B cell (primary cell): ENCODE data around the gene CAGE1. TPM values are rescaled to one million over a fixed set of nuclear protein-coding genes. Genes with fewer than 3 reads are reported as not detected.

Source experiments
- ATAC-seq: fragments of 200-7000 bp; cut with Tn5 transposase; one replicate; pipeline ENCODE4 v1.10.0; 2021; ENCODE audit warnings: low read depth, mild to moderate bottlenecking, moderate number of reproducible peaks, moderate library complexity
- CTCF ChIA-PET: fragments of 350-600 bp; sonication (Branson Sonifier 250); formaldehyde crosslinking; loops from one replicate; lab custom pipeline; 2021; ENCODE audit warnings: antibody characterized with exemption, inconsistent platforms; lab: Charles Lee
- POLR2A ChIA-PET: fragments of 350-600 bp; sonication (Branson Sonifier 250); formaldehyde crosslinking; loops from one replicate; lab custom pipeline; 2021; ENCODE audit warnings: antibody characterized with exemption; lab: Charles Lee
- DNase-seq: peaks from one replicate; pipeline ENCODE4 v3.0.0; 2013
- H2AFZ ChIP-seq: 2 replicates; pipeline ENCODE4 v1.6.1; 2012; ENCODE audit warnings: mild to moderate bottlenecking, low read depth, low read length; ENCODE audit not compliant: insufficient read depth, poor library complexity, severe bottlenecking
- H3K27ac ChIP-seq, 2 donors: 1 replicate in 1 of 2; 2 replicates in 1 of 2; pipeline ENCODE4 v1.5.1; 2012 to 2013; ENCODE audit warnings: low read length in 2 of 2, mild to moderate bottlenecking in 2 of 2, moderate library complexity in 1 of 2
- H3K27me3 ChIP-seq, 4 experiments: fragments of 200-600 bp in 1 of 4; sonication (generic) in 1 of 4; replicated peaks in 1 of 4; 1 replicate in 2 of 4; 2 replicates in 2 of 4; pipeline versions ENCODE4 v1.6.1 to v1.7.0; 2013 to 2016; ENCODE audit warnings: low read length in 3 of 4, mild to moderate bottlenecking in 2 of 4, mixed read lengths in 1 of 4, moderate library complexity in 1 of 4; ENCODE audit not compliant: insufficient read depth in 4 of 4, control insufficient read depth in 3 of 4; ENCODE audit errors: control extremely low read depth in 1 of 4
- H3K36me3 ChIP-seq, 2 experiments: replicated peaks in 1 of 2; 1 replicate in 1 of 2; 2 replicates in 1 of 2; pipeline versions ENCODE4 v1.6.1 to v1.7.1; 2013; ENCODE audit warnings: low read length in 1 of 2; ENCODE audit not compliant: insufficient read depth in 2 of 2, control insufficient read depth in 1 of 2; ENCODE audit errors: control extremely low read depth in 1 of 2, extremely low read depth in 1 of 2
- H3K4me1 ChIP-seq, 2 donors: fragments of 200-600 bp in 1 of 2; sonication (generic) in 1 of 2; 1 replicate in 1 of 2; 2 replicates in 1 of 2; pipeline versions ENCODE4 v1.5.1 to v1.6.1; 2013 to 2017; ENCODE audit warnings: low read length in 2 of 2; ENCODE audit not compliant: control insufficient read depth in 2 of 2, insufficient read depth in 2 of 2
- H3K4me2 ChIP-seq: replicated peaks from 2 replicates; pipeline ENCODE3; 2012; ENCODE audit warnings: mild to moderate bottlenecking, low read depth, low read length; ENCODE audit not compliant: poor library complexity, severe bottlenecking
- H3K4me3 ChIP-seq, 5 experiments: fragments of 200-600 bp in 1 of 5; sonication (generic) in 1 of 5; 1 replicate in 3 of 5; 2 replicates in 2 of 5; pipeline versions ENCODE4 v1.5.1 to v1.7.0; 2011 to 2016; ENCODE audit warnings: low read length in 4 of 5, mild to moderate bottlenecking in 4 of 5, low read depth in 2 of 5, control low read depth in 1 of 5, moderate library complexity in 1 of 5; ENCODE audit not compliant: insufficient read depth in 1 of 5; ENCODE audit errors: control extremely low read depth in 1 of 5, extremely low read depth in 1 of 5
- H3K79me2 ChIP-seq: fragments of 200-600 bp; sonication (generic); one replicate; pipeline ENCODE4 v1.6.0; 2016; ENCODE audit warnings: low read length; ENCODE audit not compliant: control insufficient read depth, insufficient read depth
- H3K9ac ChIP-seq: fragments of 200-600 bp; sonication (generic); 2 replicates; pipeline ENCODE4 v1.6.1; 2017; ENCODE audit warnings: mild to moderate bottlenecking, low read length, moderate library complexity
- H3K9me3 ChIP-seq, 3 donors: one replicate each; pipeline versions ENCODE4 v1.6.1 to v1.7.1; 2013; ENCODE audit warnings: low read length in 2 of 3; ENCODE audit not compliant: control insufficient read depth in 2 of 3, insufficient read depth in 1 of 3; ENCODE audit errors: control extremely low read depth in 1 of 3
- H4K20me1 ChIP-seq: 2 replicates; pipeline ENCODE4 v1.6.0; 2012; ENCODE audit warnings: mild to moderate bottlenecking, low read length; ENCODE audit not compliant: insufficient read depth, control insufficient read depth, poor library complexity, severe bottlenecking
- H3K27ac Mint-ChIP-seq: one replicate; pipeline ENCODE4 v1.8.0; 2021; ENCODE audit warnings: mixed read lengths
- H3K27me3 Mint-ChIP-seq: one replicate; pipeline ENCODE4 v1.8.0; 2021; ENCODE audit warnings: mixed read lengths
- H3K4me1 Mint-ChIP-seq: one replicate; pipeline ENCODE4 v1.8.0; 2021; ENCODE audit warnings: mixed read lengths
- H3K4me3 Mint-ChIP-seq: one replicate; pipeline ENCODE4 v1.8.0; 2021; ENCODE audit warnings: mixed read lengths
- H3K9me3 Mint-ChIP-seq: one replicate; pipeline ENCODE4 v1.8.0; 2022; ENCODE audit warnings: mixed read lengths; ENCODE audit not compliant: insufficient read depth
- CTCF ChIP-seq: fragments of 200-600 bp; IDR thresholded peaks from one replicate; pipeline ENCODE4 v1.8.0; 2022; ENCODE audit warnings: antibody characterized with exemption, mild to moderate bottlenecking
- EZH2 ChIP-seq: IDR thresholded peaks from 2 replicates; pipeline ENCODE4 v1.6.1; 2012; ENCODE audit warnings: borderline replicate concordance, low read depth, mild to moderate bottlenecking, moderate library complexity, low read length; ENCODE audit not compliant: insufficient read depth, poor library complexity, severe bottlenecking
- WGBS: methylation state at CpG from one replicate; pipeline ENCODE4 v1.1.5; 2013; ENCODE audit warnings: missing lambda C conversion rate; ENCODE audit not compliant: insufficient coverage; 5-methylcytosine and 5-hydroxymethylcytosine counted together
- intact Hi-C: fragments of 100-400 bp; cut with micrococcal nuclease; formaldehyde crosslinking; loops from one replicate; pipeline ENCODE4 v1.10.0; 2022
- polyA plus RNA-seq: library from polyadenylated mRNA; depleted of rRNA; stranded (reverse); fragments of >200 nt; gene quantifications from 2 replicates; pipeline ENCODE4 v1.2.3, GENCODE V29; 2012
- total RNA-seq, 2 donors: library from RNA; stranded (reverse); fragments of 120-200 nt in 1 of 2; gene quantifications; 1 replicate in 1 of 2; 2 replicates in 1 of 2; pipeline versions ENCODE4 v1.2.3 to v1.2.4, GENCODE V29; 2013 to 2022

The CAGE1 gene
- total and polyA plus RNA-seq, 2 donors (not counting 1 experiment from before 2014, with no cell fraction given) = 0.13 to 0.34 TPM

DNA sequence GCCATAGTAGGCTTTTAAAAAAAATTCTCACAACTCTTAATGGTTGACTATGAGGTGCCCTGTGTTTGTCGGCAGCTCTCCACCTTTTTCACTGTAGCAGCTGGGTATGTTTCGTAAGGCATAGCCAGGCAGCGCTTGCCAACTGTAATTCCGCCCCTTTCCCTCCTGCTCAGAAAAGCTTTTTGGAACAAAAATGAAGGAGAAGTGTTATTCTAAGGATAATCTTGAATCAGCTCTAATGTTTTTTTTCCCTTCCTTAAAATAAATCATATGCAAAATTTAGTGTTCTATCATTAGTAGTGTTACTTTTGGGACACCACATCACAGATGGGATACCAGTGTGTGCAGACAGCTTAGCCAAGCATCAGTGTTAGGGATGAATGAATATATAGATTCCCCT, 21.3 kb upstream of the CAGE1 start:
- ATAC-seq = no peak
- no peak overlapping the region for H3K27ac ChIP-seq
- DNase-seq = no peak
- no peaks in the 10 kb centered on the region for H4K20me1 ChIP-seq
- no peak overlapping the region for H3K9ac ChIP-seq
- no peaks in the 10 kb centered on the region for H3K9me3 Mint-ChIP-seq
- CTCF ChIA-PET = interaction anchor here (1.7 kb wide), 1 partner anchor 205 kb away, joined by 3 read pairs; no protein-coding TSS in a partner anchor
- intact Hi-C loops = no loop called here
- H3K4me3 ChIP-seq = no peak overlapping the region
- no peaks in the 10 kb centered on the region for H3K79me2 ChIP-seq
- POLR2A ChIA-PET = no interaction called here
- H3K27me3 ChIP-seq = no peaks in the 10 kb centered on the region
- no peak for TF ChIP-seq CTCF
- TF ChIP-seq EZH2 = no peak
- H3K36me3 ChIP-seq = peaks cover 25 to 76% of the 10 kb centered on the region in 2 experiments
- no peaks in the 10 kb centered on the region for H3K9me3 ChIP-seq
- no peak overlapping the region for H3K4me2 ChIP-seq
- no peaks in the 10 kb centered on the region for H3K27me3 Mint-ChIP-seq
- H3K4me1 ChIP-seq = no peaks in the 10 kb centered on the region
- no peak overlapping the region for H3K27ac Mint-ChIP-seq
- no peak overlapping the region for H2AFZ ChIP-seq
- no peak overlapping the region for H3K4me3 Mint-ChIP-seq
- WGBS = no CpG with 5 or more reads among the region's 4 CpGs
- H3K4me1 Mint-ChIP-seq = no peaks in the 10 kb centered on the region

GRCh38 chr6:7409740-7410139, 20.2 kb upstream of the CAGE1 start:
- H3K4me3 ChIP-seq = no peak overlapping the region
- no peak overlapping the region for H3K27ac Mint-ChIP-seq
- no peak overlapping the region for H3K27ac ChIP-seq
- H3K79me2 ChIP-seq = no peaks in the 10 kb centered on the region
- H3K4me1 Mint-ChIP-seq = no peaks in the 10 kb centered on the region
- no peak for TF ChIP-seq CTCF
- TF ChIP-seq EZH2 = no peak
- H3K27me3 Mint-ChIP-seq = no peaks in the 10 kb centered on the region
- H3K9ac ChIP-seq = no peak overlapping the region
- H3K9me3 Mint-ChIP-seq = no peaks in the 10 kb centered on the region
- POLR2A ChIA-PET = no interaction called here
- intact Hi-C loops = no loop called here
- no peak overlapping the region for H3K4me3 Mint-ChIP-seq
- WGBS = 100% methylated on average over 1 of the region's 6 CpGs
- CTCF ChIA-PET = interaction anchor here (1.7 kb wide), 1 partner anchor 206 kb away, joined by 3 read pairs; no protein-coding TSS in a partner anchor
- no peak overlapping the region for H2AFZ ChIP-seq
- H3K4me1 ChIP-seq = no peaks in the 10 kb centered on the region
- peaks cover 23 to 76% of the 10 kb centered on the region in 2 experiments for H3K36me3 ChIP-seq
- ATAC-seq (no peak), DNase-seq (no peak)
- H3K9me3 ChIP-seq = no peaks in the 10 kb centered on the region
- no peaks in the 10 kb centered on the region for H3K27me3 ChIP-seq
- H4K20me1 ChIP-seq = no peaks in the 10 kb centered on the region
- H3K4me2 ChIP-seq = no peak overlapping the region
